Measurements from ENCODE around the gene CREBBP. TPM values are rescaled to one million over a fixed set of nuclear protein-coding genes. Genes with fewer than 3 reads are reported as not detected.

Gene CREBBP
- polyA plus RNA-seq, 1 of the 3 experiments (the other 2 are of a cell fraction) = 5.7 TPM

GRCh38 chr16:3810818-3811217 lies 69.7 kb downstream of the CREBBP start:
- WGBS (ENCODE audit: low lambda C conversion rate) = 91% methylated on average over 3 of the region's 3 CpGs
- H3K9me2 ChIP-seq = no peaks in the 10 kb centered on the region
- no peaks in the 10 kb centered on the region for H3K27me3 ChIP-seq (ENCODE audit: insufficient read depth)
- H3K27ac ChIP-seq (ENCODE audit: low read depth in 2 of 2, low read length in 1 of 2) = no peak overlapping the region
- no peak overlapping the region for H3K9ac ChIP-seq
- H3K4me1 ChIP-seq (ENCODE audit: control insufficient read depth in 1 of 2, insufficient read depth in 2 of 2, low read depth in 1 of 2, low read length in 1 of 2) = peaks cover 0 to 2% of the 10 kb centered on the region in 2 experiments; a peak in 2 of 4 replicates
- ChIA-PET CTCF (no interaction called here), POLR2A (no interaction called here)
- DNase-seq = no peak
- peaks cover 96% of the 10 kb centered on the region for H3K79me2 ChIP-seq (ENCODE audit: insufficient read depth)
- H2AFZ ChIP-seq (ENCODE audit: low read depth) = no peak overlapping the region
- no peak for TF ChIP-seq SIN3A (IDR thresholded peaks at IDR 0.05; ENCODE audit: borderline replicate concordance, low read depth, low read length)
- TF ChIP-seq GABPA (IDR thresholded peaks at IDR 0.05; ENCODE audit: low read depth) = no peak
- TF ChIP-seq CHD2 (IDR thresholded peaks at IDR 0.05; ENCODE audit: low read length, partially characterized antibody) = no peak
- TF ChIP-seq ZBTB33 (IDR thresholded peaks at IDR 0.05; ENCODE audit: borderline replicate concordance, low read depth) = no peak
- no peak for TF ChIP-seq YY1 (IDR thresholded peaks at IDR 0.05; ENCODE audit: low read depth)
- TF ChIP-seq RXRA (IDR thresholded peaks at IDR 0.05; ENCODE audit: borderline replicate concordance, low read depth) = no peak
- TF ChIP-seq, protein P1, sequence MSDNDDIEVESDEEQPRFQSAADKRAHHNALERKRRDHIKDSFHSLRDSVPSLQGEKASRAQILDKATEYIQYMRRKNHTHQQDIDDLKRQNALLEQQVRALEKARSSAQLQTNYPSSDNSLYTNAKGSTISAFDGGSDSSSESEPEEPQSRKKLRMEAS (IDR thresholded peaks at IDR 0.05; ENCODE audit: low read depth) = no peak
- TF ChIP-seq ELF1 (IDR thresholded peaks at IDR 0.05) = no peak
- no peak for TF ChIP-seq IRF3 (IDR thresholded peaks at IDR 0.05; ENCODE audit: low read depth, low read length)
- no peak for TF ChIP-seq TEAD4 (IDR thresholded peaks at IDR 0.05; ENCODE audit: borderline replicate concordance, insufficient read depth)
- no peak for TF ChIP-seq RFX5 (IDR thresholded peaks at IDR 0.05; ENCODE audit: low read length)
- H3K4me2 ChIP-seq = no peak overlapping the region
- no peaks in the 10 kb centered on the region for H3F3A ChIP-seq (replicated peaks; ENCODE audit: insufficient read depth)
- H3K36me3 ChIP-seq (replicated peaks in 1 of 2; ENCODE audit: control insufficient read depth in 1 of 2, insufficient read depth in 2 of 2, low read length in 1 of 2) = peaks cover 8 to 14% of the 10 kb centered on the region in 2 experiments
- no peaks in the 10 kb centered on the region for H3K9me3 ChIP-seq
- peaks cover 100% of the 10 kb centered on the region for H4K20me1 ChIP-seq (ENCODE audit: insufficient read depth)
- no peak overlapping the region for H3K4me3 ChIP-seq (ENCODE audit: low read depth in 2 of 2, low read length in 1 of 2)

GRCh38 chr16:3810198-3810664 lies 70.3 kb downstream of the CREBBP start:
- Histone ChIP-seq H3K4me1 (ENCODE audit: control insufficient read depth in 1 of 2, insufficient read depth in 2 of 2, low read depth in 1 of 2, low read length in 1 of 2) (peaks cover 0 to 2% of the 10 kb centered on the region in 2 experiments; a peak in 1 of 4 replicates), H3F3A (replicated peaks; ENCODE audit: insufficient read depth) (no peaks in the 10 kb centered on the region), H3K79me2 (ENCODE audit: insufficient read depth) (peaks cover 94% of the 10 kb centered on the region), H3K9me2 (no peaks in the 10 kb centered on the region), H2AFZ (ENCODE audit: low read depth) (no peak overlapping the region), H3K4me3 (ENCODE audit: low read depth in 2 of 2, low read length in 1 of 2) (no peak overlapping the region), H3K4me2 (no peak overlapping the region), H4K20me1 (ENCODE audit: insufficient read depth) (peaks cover 100% of the 10 kb centered on the region), H3K27ac (ENCODE audit: low read depth in 2 of 2, low read length in 1 of 2) (no peak overlapping the region), H3K9ac (no peak overlapping the region), H3K9me3 (no peaks in the 10 kb centered on the region), H3K27me3 (ENCODE audit: insufficient read depth) (no peaks in the 10 kb centered on the region), H3K36me3 (replicated peaks in 1 of 2; ENCODE audit: control insufficient read depth in 1 of 2, insufficient read depth in 2 of 2, low read length in 1 of 2) (peaks cover 8 to 14% of the 10 kb centered on the region in 2 experiments)
- POLR2A ChIA-PET = no interaction called here
- CTCF ChIA-PET = no interaction called here
- no peak for DNase-seq
- WGBS (ENCODE audit: low lambda C conversion rate) = 97% methylated on average over 6 of the region's 6 CpGs
- TF ChIP-seq GABPA (IDR thresholded peaks at IDR 0.05; ENCODE audit: low read depth) = no peak
- no peak for TF ChIP-seq RAD21 (IDR thresholded peaks at IDR 0.05; ENCODE audit: low read length)
- TF ChIP-seq ELF1 (IDR thresholded peaks at IDR 0.05) = no peak
- no peak for TF ChIP-seq RXRA (IDR thresholded peaks at IDR 0.05; ENCODE audit: borderline replicate concordance, low read depth)
- no peak for TF ChIP-seq FOXM1 (IDR thresholded peaks at IDR 0.05; ENCODE audit: low read depth)
- TF ChIP-seq FOXJ3 (CRISPR knock-in tag; IDR thresholded peaks at IDR 0.05) = no peak
- no peak for TF ChIP-seq SIN3A (IDR thresholded peaks at IDR 0.05; ENCODE audit: borderline replicate concordance, low read depth, low read length)
- TF ChIP-seq TEAD4 (IDR thresholded peaks at IDR 0.05; ENCODE audit: borderline replicate concordance, insufficient read depth) = no peak
- no peak for TF ChIP-seq TAF1 (IDR thresholded peaks at IDR 0.05; ENCODE audit: borderline replicate concordance, low read depth, low read length)
- TF ChIP-seq TCF12 (IDR thresholded peaks at IDR 0.05) = no peak
- TF ChIP-seq, protein P2, sequence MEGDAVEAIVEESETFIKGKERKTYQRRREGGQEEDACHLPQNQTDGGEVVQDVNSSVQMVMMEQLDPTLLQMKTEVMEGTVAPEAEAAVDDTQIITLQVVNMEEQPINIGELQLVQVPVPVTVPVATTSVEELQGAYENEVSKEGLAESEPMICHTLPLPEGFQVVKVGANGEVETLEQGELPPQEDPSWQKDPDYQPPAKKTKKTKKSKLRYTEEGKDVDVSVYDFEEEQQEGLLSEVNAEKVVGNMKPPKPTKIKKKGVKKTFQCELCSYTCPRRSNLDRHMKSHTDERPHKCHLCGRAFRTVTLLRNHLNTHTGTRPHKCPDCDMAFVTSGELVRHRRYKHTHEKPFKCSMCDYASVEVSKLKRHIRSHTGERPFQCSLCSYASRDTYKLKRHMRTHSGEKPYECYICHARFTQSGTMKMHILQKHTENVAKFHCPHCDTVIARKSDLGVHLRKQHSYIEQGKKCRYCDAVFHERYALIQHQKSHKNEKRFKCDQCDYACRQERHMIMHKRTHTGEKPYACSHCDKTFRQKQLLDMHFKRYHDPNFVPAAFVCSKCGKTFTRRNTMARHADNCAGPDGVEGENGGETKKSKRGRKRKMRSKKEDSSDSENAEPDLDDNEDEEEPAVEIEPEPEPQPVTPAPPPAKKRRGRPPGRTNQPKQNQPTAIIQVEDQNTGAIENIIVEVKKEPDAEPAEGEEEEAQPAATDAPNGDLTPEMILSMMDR (IDR thresholded peaks at IDR 0.05) = no peak
- TF ChIP-seq SMC3 (IDR thresholded peaks at IDR 0.05; ENCODE audit: low read depth, low read length) = no peak
- TF ChIP-seq MEF2A (IDR thresholded peaks at IDR 0.05; ENCODE audit: borderline replicate concordance, low read depth) = no peak
- TF ChIP-seq MXI1 (IDR thresholded peaks at IDR 0.05; ENCODE audit: low read depth, low read length) = no peak
